NOMO-1 (cell line): Measurements from ENCODE around the gene CHST6.
A peak's percentile ranks its signal among the peaks of the same experiment; 100 is the strongest.
"Not testable (repeated sequence)": the region's sequence is repeated elsewhere in the genome, so short reads cannot be mapped to it uniquely, and the experiment has no call there.

Experiments
- DNase-seq, 2 experiments: peaks; one replicate each; lab custom pipeline; 2025; ENCODE audit not compliant: unreplicated experiment in 2 of 2; lab: John Stamatoyannopoulos, UW

CHST6 gene

DNA sequence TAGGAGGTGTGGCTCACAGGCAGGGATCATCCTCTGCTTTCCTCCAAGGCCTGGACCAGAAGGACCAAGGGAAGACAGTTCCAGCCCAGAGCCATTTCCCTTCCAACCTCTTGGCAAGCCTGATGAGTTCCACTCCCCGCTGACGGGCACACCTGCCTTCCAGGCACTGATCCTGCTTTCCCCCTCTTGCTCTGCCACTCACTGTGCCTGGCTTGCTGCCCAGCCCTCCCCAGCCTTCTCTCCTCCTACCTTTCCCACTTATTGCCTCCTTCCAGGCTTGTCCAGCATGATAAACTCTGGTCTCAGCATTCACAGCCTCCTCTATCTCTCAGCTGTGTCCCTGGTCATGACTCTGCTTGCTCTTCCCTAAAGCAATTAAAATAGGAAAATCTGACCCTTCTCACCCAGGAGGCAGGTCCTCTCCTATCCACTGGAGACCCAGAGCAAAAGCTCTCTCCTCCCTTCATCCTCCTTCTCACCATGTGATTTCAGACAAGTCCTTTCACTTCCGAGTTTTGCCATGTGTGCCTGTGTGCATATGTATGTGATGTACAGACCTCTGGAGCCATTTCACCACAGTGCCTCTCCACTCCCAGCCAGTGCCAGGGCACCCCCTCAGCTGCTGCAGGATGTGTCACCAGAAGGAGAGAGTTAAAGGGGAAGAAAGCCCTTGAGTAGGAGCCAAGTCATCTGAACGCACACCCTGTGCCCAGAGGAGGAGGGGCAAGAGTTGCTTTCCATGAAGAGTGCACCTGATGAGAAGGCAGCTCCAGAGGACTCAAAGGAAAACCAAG is 17.4 kb downstream of the CHST6 start:
- DNase-seq: peak in 1 of 2 experiments; percentile 35

DNA sequence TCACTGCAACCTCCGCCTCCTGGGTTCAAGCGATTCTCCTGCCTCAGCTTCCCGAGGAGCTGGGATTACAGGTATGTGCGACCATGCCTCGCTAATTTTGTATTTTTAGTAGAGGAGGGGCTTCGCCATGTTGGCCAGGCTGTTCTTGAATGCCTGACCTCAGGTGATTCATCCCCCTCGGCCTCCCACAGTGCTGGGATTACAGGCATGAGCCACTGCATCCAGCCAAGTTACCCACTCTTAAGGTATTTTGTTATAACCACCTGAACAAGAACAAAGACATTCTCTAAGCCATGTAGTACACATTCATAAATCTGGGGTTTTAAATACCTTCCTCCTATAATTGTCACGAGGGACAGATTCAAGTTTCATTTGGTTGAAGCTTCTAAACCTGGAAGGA is 18.4 kb downstream of the CHST6 start:
- no peak for DNase-seq

DNA sequence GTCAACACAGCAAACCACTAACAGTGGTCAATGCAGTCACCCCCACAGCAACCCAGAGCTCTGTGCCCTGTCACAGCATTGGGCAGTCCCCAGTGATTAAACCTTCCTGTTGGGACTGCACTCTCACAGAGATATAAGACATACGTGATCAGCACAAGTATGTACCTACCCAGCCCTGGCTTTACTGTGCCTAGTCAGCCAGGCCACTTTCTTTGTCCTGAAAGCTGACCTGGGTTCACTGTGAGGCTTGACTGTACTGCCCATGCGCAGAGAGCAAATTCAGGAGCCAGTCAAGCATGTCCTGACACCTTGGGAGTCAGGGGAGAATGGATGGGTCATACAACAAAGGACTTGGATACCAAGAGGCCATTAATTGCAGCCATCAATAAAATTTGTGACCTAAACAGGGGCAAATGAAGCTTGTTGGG is 19.8 kb downstream of the CHST6 start:
- DNase-seq: no peak

DNA sequence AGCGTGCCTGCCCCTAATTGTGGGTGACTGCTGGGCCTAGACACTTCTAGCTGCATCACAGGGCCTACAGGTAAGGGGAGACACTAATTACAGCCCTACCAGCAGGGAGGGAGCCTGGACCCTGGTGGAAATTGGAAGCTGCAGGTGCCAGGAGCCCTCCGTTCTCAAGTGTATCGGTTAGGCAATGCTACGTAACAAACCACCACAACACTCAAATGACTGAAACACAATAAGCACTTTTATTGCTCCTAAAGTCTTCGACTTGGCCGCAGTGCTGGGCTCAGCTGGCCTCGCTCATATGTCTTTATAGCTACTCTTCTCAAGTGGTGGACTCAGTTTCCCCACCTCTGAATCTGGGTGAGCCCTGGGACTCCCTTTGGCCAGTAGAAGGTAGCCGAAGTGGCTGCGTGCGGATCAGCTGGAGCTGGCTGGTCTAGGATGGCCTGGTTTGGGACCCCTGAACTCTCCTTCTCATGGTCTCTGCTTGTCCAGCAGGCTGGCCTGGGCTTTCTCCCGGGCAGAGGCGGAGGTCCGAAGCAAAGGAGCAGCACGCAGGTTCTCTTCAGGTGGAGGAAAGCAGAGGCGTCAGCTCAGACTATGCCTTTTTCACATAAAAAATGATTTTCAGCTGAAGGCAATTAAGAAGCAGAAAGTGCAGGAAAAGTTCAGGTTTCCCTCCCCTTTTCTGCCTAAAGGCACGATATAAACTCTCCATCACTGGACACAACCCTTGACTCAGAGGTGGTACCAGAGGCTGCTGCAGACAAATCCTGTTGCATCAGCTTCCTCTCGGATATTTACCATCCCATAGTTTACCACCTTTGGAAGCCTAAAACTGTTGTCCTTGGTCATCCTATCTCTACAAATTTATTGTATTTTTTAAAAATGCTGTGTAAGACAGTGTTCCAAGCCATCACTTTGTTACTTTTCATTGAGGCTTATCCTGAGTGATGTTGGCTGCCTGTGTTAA is 22.0 kb downstream of the CHST6 start:
- no peak for DNase-seq

DNA sequence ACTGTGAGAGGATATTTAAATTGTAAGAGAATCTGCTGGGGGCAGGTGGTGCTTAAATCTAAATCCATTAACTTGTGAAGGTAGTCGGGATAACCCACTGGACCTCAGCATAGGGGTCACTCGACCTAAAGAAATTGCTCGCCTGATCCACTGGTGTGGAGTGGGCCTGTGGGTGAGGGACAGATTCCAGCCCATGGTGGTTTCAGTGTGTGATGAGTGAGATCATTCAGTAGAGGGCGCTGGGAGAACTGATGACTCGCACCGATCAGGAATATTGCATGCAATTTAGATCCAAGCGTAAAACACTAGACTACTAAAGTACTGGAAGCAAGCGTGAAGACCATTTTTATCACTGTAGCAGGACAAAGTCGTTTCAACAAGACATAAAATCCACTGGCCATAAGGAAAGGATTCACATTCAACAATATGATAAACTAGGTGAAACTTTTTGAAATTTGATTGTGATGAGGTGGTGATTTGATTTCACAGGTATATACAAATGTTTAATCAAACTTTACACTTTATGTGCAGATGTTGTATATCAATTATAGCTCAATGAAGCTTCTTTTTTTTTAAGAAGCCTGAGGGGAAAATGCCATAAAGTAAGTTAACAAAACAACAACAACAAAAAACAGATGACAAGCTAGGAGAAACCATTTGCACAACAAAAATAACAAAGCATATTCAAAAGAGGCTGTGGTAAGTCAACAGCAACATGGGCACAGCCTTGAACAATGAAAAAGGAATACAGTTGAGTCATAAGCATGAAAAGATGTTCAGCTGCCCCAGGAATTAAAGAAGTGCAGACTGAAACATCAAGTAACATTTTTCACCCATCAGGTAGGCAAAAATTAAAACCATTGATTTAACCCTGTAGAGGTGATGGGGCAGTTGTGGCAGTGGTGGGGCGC is 23.3 kb downstream of the CHST6 start:
- DNase-seq: peak; percentile 24 to 45

DNA sequence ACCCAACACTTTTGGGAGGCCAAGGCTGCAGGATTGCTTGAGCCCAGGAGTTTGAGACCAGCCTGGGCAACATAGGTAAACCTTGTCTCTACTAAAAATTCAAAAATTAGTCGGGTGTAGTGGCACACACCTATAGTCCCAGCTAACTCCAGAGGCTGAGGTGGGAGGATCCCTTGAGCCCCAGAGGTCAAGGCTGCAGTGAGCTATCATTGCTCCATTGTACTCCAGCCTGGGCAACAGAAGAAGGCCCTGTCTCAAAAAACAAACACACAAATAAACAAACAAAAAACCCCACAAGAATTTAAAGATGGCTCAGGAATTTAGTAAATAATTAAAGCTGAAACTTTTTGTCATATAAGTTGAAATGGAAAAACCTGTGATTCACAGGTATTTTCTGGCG is 28.5 kb downstream of the CHST6 start:
- no peak for DNase-seq

DNA sequence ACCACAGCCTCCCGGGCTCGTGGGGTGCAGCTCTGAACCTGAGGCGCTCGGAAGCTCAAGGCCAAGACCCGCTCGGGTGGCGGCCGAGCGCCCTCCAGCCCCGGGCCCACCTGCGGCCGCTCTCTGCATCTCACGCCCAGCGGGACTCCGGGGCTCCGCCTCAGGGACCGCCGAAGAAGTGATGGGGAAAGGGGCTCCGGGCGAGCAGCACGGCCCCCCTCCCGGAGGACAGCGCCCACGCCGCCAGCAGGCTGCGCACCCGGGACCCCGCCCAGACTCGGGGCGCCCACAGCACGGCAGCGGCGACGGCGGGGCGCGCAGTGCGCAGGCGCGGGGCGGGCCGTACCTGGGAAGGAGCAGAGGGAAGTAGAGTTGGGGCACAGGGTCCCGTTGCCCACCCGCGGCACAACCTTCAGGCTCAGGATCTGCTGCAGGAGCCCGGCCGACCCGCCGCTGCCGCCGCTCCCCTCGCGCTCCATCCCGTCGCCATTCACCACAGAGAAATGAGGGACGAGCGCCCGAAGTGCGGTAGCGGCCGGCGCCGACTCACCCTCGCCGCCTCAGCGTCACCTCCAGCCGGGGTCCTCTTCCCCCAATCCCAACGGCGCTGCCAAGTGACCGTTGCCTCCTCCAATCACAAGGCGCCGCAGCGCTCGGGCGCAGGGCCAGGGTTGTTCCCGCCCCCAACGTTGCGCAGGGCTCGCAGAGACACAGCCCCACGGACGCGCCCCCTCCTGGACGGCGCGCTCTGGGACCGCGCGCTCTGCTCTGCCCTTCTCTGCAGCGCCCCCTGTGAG is 30.9 kb downstream of the CHST6 start, which contains the start of gene TMEM170A:
Gene TMEM170A (minus strand): TSS at position 568 of the 797 bp plus-strand sequence. CDS start 89 bp downstream, at position 479.
- DNase-seq: peak; percentile 98 to 99

DNA sequence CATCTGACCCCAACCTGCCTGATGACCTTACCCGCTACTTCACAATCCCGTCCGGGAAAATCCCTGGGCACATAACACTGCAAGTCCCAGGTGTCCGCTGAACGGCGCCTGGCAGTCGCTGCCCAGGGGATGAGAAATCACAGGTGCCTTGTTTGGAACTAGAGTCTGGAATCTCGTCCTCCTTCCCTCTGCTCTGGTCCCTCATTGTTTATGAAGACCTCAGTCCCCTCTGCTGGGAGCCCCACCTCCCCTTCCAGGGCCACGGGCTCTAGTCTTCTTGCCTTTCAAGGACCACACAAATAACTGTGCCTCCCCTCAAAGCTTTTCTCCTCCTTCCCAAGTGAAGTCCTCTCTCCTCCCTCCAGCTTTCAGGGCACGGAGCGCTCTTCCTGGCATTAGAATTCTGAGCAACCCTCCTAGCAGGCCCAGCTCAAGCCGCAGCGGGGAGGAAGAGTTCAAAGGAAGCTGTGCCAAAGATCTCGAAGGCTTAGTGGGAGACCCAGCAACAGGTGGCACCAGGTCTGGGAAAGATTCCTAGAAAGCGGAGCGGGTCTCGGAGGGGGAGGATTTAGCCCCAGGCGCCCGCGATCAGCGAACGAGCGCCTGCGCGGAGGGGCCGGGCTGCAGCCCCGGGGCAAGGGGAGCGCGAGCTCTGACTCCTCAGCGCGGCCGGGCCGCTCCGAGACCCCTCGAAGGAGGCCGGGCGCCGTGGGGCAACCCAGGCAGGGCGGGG is 31.7 kb downstream of the CHST6 start:
- peak in 1 of 2 experiments; percentile 31 for DNase-seq

DNA sequence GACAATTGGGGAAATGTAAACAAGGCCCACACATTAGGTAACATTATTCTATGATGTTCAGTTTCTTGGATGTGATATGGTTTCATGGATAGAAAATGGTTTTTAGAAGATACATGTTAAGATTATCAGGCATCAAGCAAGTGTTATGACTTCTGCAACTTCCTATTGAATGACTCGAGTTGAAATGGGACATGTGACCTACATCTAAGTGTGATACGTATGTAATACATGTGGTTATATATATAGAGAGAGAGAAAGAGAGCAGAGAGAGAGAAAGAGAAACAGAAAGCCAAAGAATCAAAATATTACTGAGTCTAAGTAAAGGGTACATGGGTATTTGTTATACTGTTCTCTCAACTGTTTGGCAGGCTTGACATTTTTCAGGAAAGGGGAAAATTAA is 32.4 kb downstream of the CHST6 start:
- peak in 1 of 2 experiments; percentile 24 for DNase-seq

DNA sequence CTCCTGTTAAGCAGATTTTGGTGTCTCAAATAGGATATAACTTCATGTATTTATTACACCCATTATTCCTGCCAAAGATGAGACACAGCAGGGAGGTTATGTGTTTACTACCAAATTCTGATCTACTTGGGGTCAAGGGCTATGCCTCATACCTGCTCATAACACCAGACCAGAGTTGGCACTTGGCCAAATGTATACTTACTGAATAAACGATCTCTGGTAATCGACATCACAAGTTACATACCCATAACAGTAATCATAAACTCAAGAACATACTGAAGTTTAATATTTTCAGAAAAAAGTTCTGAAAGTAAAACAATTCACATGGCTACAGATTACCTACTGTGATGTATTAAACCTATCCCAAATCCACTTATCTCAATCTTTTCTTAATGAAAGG is 33.7 kb downstream of the CHST6 start:
- no peak for DNase-seq

DNA sequence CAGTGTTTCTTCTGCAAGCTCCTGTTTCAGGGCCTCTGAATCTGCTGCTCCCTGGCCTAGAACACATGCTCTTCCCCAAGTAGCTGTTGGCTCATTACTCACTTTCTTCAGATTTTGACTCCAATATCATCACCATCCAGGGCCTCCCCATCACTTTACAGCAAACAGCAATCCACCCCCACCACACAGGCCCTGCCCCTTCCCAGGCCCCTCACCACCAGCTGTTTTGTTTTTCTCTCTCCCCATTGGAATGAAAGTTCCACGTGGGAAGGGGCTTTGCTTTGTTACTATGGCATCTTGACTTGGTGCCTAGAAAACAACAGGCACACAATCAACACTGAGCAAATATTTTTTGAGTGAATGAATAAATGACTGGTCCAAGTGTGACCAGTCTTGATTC is 34.8 kb downstream of the CHST6 start:
- DNase-seq: no peak

DNA sequence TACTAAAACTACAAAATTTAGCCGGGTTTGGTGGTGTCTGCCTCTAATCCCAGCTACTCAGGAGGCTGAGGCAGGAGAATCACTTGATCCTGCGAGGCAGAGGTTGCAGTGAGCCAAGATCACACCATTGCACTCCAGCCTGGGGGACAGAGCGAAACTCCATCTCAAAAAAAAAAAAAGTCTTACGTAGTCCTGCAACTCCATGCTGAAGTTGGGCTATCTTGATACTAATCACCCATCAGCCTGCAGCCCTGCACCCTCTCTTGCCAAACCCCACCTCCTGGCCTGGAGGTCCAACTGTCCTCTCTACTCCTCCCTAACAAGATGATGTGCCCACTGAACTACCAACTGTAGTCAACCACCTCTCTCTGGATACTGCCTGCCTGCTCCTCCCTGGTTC is 35.5 kb downstream of the CHST6 start:
- no peak for DNase-seq

DNA sequence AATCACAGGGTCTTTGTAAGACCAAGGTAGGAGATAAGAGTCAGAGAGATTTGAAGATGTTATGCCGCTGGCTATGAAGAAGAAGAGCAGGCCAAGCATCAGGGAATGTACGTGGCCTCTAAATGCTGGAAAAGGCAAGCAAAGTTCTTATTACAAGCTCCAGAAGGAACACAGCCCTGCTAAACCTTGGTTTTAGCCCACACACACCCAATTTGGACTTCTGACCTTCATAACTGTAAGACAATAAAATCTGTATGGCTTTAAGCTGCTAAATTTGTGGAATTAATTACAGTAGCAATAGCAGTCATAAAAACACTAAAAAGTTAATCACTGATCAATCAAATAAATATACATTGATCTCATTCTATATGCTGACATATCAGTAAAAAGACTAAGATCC is 36.8 kb downstream of the CHST6 start:
- no peak for DNase-seq

DNA sequence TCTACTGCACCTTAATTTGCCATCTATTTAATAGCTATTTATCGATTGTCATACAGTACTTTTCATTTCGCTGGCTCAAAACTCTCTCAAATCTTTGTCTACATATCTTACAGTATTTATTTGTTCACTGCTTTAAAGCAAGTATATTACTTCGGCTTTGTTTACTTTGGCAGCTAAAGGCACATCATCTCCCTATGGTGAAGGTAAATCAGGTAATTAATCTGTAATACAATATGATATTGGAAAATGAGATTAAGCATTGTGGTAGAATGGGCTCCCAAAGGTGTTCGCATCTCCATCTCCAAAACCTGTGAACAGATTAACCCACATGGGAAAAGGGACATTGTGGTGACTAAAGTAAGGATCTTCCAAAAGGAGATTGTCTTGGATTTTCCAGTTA is 37.2 kb downstream of the CHST6 start:
- DNase-seq: no peak

DNA sequence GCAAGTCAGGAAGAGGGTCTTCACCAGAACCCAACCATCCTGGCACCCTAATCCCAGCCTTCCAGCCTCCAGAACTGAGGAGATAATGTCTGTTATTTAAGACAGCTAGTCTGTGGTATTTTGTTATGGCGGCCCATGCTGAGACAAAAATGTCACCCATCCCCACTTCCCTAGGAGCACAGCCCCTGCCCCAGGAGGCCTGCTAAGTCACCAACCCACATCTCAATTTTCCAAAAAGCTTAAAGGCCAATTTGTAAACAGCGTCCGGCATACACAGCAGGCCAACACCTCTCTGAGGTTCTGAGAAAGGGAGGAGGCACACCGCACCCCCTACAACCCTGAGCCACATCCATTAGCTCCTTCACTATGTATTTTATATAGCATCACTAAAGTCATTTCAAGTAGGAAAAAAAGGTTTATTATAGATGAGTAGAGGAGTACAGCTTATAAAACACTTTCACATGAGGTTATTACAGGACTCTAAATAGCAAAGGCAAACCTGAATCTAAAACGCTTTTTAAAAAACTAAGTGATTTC is 37.7 kb downstream of the CHST6 start:
- no peak for DNase-seq

DNA sequence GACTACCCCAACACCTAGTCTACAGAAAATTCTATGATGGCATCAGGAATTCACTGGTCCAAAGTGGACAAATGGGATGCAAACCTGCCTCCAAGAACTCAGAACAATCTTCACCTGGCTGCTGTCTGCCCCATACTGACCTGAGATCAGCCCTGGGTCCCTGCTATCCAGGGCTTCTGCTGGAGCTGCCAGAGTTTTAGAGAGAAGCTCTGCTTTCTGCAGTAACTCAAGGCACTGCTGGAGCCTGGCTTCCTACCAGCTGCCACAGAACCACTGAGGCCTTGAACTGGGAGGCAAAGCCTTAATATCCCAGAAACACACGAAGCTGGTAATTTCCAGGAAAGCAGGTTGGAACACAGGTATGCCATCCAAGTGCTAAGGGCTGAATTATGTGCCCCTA is 38.3 kb downstream of the CHST6 start:
- DNase-seq: no peak

DNA sequence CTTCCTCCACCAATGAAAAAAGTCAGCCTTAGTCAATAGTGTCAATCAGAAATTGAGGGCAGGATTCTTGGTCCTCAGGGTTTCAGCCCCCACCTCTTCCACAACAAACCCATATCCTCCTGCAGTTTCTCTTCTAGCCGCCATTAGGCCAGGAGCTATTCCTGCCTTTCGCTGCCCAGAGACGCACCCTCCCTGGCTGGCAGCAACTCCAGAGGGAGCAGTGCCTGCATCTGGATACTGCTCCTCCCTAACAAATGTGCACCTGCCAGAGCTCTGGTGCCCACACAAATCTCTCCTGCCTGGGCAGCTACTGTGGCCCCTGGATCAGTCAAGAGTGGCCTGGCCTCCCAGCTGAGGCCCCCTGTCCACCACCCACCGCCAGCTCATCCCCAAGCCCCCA is 38.8 kb downstream of the CHST6 start:
- DNase-seq: not testable (repeated sequence)

DNA sequence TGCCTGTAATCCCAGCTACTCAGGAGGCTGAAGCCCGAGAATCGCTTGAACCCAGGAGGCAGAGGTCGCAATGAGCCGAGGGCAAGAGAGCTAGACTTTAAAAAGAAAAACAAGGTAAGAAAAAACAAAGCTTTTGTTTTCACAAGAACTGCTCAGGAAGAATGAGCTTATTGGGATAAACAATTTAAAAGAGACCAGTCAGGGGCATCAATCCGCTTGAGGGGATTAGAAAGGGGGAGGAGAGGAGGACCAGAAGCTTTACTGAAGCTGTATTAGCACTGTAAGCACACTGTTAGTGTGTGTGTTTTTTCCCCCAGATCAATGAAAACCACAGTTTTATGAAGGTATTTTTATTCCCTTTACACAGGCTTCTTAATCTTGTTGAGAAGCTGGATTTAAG is 39.6 kb downstream of the CHST6 start:
- no peak for DNase-seq
